Smooth muscle cell (in vitro differentiated cells): ENCODE results near the gene DLL4. TPM values are rescaled to one million over a fixed set of nuclear protein-coding genes. Genes with fewer than 3 reads are reported as not detected.

Source experiments
- DNase-seq: peaks from one replicate; lab custom pipeline; 2025; ENCODE audit not compliant: unreplicated experiment; lab: John Stamatoyannopoulos, UW
- H2AFZ ChIP-seq: fragments of 200-600 bp; sonication (generic); 2 replicates; pipeline ENCODE4 v1.6.0; 2016; ENCODE audit warnings: antibody characterized with exemption, low read depth, mild to moderate bottlenecking
- H3F3A ChIP-seq: fragments of 200-600 bp; sonication (generic); 2 replicates; pipeline ENCODE4 v1.6.0; 2017; ENCODE audit warnings: antibody characterized with exemption, low read depth
- H3K27ac ChIP-seq: fragments of 200-600 bp; sonication (generic); 2 replicates; pipeline ENCODE4 v1.5.1; 2016; ENCODE audit warnings: low read depth, mild to moderate bottlenecking
- H3K27me3 ChIP-seq: fragments of 200-600 bp; sonication (generic); 2 replicates; pipeline ENCODE4 v1.6.1; 2016; ENCODE audit warnings: low read depth, mild to moderate bottlenecking
- H3K36me3 ChIP-seq: fragments of 200-600 bp; sonication (generic); 2 replicates; pipeline ENCODE4 v1.5.1; 2016; ENCODE audit warnings: low read depth
- H3K4me1 ChIP-seq: fragments of 200-600 bp; sonication (generic); 2 replicates; pipeline ENCODE4 v1.5.1; 2016; ENCODE audit warnings: low read depth
- H3K4me2 ChIP-seq: fragments of 200-600 bp; sonication (generic); 2 replicates; pipeline ENCODE4 v1.6.0; 2016; ENCODE audit warnings: mild to moderate bottlenecking
- H3K4me3 ChIP-seq: fragments of 200-600 bp; sonication (generic); 2 replicates; pipeline ENCODE4 v1.5.1; 2016; ENCODE audit warnings: mild to moderate bottlenecking
- H3K79me2 ChIP-seq: fragments of 200-600 bp; sonication (generic); 2 replicates; pipeline ENCODE4 v1.6.0; 2016; ENCODE audit warnings: low read depth, mild to moderate bottlenecking
- H3K9ac ChIP-seq: fragments of 200-600 bp; sonication (generic); 2 replicates; pipeline ENCODE4 v1.6.0; 2016; ENCODE audit warnings: low read depth
- H3K9me3 ChIP-seq: fragments of 200-600 bp; sonication (generic); replicated peaks from 2 replicates; pipeline ENCODE4 v1.5.1; 2016; ENCODE audit warnings: low read depth
- H4K20me1 ChIP-seq: fragments of 200-600 bp; sonication (generic); 2 replicates; pipeline ENCODE4 v1.6.0; 2016; ENCODE audit warnings: low read depth
- WGBS: methylation state at CpG from one replicate; pipeline ENCODE4 v1.1.7; 2016; ENCODE audit warnings: low lambda C conversion rate; 5-methylcytosine and 5-hydroxymethylcytosine counted together
- polyA plus RNA-seq: library from polyadenylated mRNA; unstranded; fragments of >200 nt; fragmentation: Nextera tagmentation; extraction: Ambion mirVana; gene quantifications from 2 replicates; pipeline ENCODE4 v1.2.1, GENCODE V29; 2016
- total RNA-seq: library from RNA; depleted of rRNA; stranded (reverse); fragments of >200 nt; gene quantifications from 2 replicates; pipeline ENCODE4 v1.2.3, GENCODE V29; 2014
- TF ChIP-seq, protein P1 (sequence below): fragments of 200-600 bp; sonication (generic); IDR thresholded peaks from 2 replicates; pipeline ENCODE4 v1.5.1; 2017; ENCODE audit warnings: borderline replicate concordance, mild to moderate bottlenecking, antibody characterized with exemption; ENCODE audit not compliant: insufficient read depth, poor library complexity, severe bottlenecking

The DLL4 gene
- total and polyA plus RNA-seq, 2 experiments from 2014 or later, result not detected

DNA sequence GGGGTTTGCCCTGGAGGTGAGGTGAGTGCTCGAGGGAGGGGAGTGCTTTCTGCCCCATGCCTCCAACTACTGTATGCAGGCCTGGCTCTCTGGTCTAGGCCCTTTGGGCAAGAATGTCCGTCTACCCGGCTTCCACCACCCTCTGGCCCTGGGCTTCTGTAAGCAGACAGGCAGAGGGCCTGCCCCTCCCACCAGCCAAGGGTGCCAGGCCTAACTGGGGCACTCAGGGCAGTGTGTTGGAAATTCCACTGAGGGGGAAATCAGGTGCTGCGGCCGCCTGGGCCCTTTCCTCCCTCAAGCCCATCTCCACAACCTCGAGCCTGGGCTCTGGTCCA is 9.4 kb downstream of the DLL4 start:
- Histone ChIP-seq H3K4me3 (no peak overlapping the region), H3K9me3 (no peaks in the 10 kb centered on the region), H2AFZ (no peak overlapping the region), H3F3A (peaks cover 8% of the 10 kb centered on the region), H3K4me1 (peaks cover 5% of the 10 kb centered on the region), H3K36me3 (no peaks in the 10 kb centered on the region), H3K9ac (no peak overlapping the region), H4K20me1 (no peaks in the 10 kb centered on the region), H3K27me3 (peaks cover 9% of the 10 kb centered on the region), H3K79me2 (no peaks in the 10 kb centered on the region), H3K27ac (no peak overlapping the region), H3K4me2 (no peak overlapping the region)
- WGBS, result 96% methylated on average over 6 of the region's 6 CpGs
- TF ChIP-seq, protein P1, sequence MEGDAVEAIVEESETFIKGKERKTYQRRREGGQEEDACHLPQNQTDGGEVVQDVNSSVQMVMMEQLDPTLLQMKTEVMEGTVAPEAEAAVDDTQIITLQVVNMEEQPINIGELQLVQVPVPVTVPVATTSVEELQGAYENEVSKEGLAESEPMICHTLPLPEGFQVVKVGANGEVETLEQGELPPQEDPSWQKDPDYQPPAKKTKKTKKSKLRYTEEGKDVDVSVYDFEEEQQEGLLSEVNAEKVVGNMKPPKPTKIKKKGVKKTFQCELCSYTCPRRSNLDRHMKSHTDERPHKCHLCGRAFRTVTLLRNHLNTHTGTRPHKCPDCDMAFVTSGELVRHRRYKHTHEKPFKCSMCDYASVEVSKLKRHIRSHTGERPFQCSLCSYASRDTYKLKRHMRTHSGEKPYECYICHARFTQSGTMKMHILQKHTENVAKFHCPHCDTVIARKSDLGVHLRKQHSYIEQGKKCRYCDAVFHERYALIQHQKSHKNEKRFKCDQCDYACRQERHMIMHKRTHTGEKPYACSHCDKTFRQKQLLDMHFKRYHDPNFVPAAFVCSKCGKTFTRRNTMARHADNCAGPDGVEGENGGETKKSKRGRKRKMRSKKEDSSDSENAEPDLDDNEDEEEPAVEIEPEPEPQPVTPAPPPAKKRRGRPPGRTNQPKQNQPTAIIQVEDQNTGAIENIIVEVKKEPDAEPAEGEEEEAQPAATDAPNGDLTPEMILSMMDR, result no peak
- DNase-seq, result no peak

DNA sequence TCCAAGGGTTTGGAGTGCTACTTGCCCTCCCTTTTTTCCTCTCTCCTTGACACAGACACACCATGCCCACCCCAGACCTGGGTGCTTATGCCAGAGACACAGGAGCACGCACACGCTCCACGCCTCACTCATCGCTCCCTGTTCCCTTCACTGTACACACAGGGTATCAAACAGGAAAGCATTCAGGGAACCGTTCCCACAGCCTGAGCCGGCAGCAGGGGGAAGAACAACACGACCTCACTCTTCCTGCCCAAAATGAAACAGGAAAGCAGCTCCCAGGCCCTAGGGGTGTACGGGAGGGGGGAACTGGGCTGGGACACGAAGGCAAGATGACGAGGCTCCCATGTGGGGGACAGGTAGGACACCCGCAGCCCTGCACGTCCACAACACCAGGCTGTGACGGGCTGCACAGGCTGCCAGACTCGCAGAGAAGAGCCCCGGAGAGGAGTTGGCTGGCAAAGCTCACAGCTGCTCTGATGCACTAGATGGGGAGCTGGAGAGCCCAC is 11.2 kb downstream of the DLL4 start:
- H3K9ac ChIP-seq, result no peak overlapping the region
- DNase-seq, result no peak
- WGBS, result 80% methylated on average over 15 of the region's 15 CpGs
- no peak overlapping the region for H3K4me3 ChIP-seq
- no peaks in the 10 kb centered on the region for H4K20me1 ChIP-seq
- peaks cover 8% of the 10 kb centered on the region for H3F3A ChIP-seq
- TF ChIP-seq, protein P1, result no peak
- peaks cover 5% of the 10 kb centered on the region for H3K4me1 ChIP-seq
- no peak overlapping the region for H3K27ac ChIP-seq
- no peaks in the 10 kb centered on the region for H3K27me3 ChIP-seq
- H3K36me3 ChIP-seq, result no peaks in the 10 kb centered on the region
- H2AFZ ChIP-seq, result no peak overlapping the region
- no peaks in the 10 kb centered on the region for H3K79me2 ChIP-seq
- H3K9me3 ChIP-seq, result no peaks in the 10 kb centered on the region
- H3K4me2 ChIP-seq, result no peak overlapping the region

DNA sequence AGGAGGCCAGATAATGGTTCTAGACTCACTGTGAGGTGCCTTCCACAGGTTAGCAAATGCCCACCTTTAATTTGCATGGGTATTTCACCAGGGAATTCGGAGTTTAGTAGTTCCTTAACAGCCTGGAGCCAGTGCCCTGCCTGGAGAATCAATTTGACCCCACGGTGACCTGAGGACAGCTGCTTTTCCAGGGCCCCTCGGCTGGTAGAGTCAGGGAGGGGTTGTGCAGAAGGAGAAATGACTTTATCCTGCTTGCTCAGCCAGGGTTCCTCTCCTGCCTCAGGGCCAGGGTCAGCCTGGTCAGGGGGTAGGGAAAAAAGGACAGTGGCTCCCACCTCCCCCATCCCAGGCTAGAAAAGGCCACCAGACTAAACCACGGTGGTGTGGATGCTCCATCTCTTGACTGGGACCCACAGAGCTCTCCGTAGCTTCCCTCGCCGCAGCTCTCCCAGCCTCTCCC is 12.0 kb downstream of the DLL4 start:
- H3K27me3 ChIP-seq, result no peaks in the 10 kb centered on the region
- peaks cover 5% of the 10 kb centered on the region for H3K4me1 ChIP-seq
- no peak for DNase-seq
- no peaks in the 10 kb centered on the region for H3K36me3 ChIP-seq
- peak overlapping the region; percentile 66 for H3K27ac ChIP-seq
- no peaks in the 10 kb centered on the region for H3K9me3 ChIP-seq
- peak overlapping the region; percentile 91 for H2AFZ ChIP-seq
- peaks cover 8% of the 10 kb centered on the region for H3F3A ChIP-seq
- WGBS, result 19% methylated on average over 7 of the region's 7 CpGs
- H3K4me2 ChIP-seq, result peak overlapping the region; percentile 88
- peak overlapping the region; percentile 67 for H3K4me3 ChIP-seq
- H4K20me1 ChIP-seq, result no peaks in the 10 kb centered on the region
- no peaks in the 10 kb centered on the region for H3K79me2 ChIP-seq
- TF ChIP-seq, protein P1, result no peak
- no peak overlapping the region for H3K9ac ChIP-seq

DNA sequence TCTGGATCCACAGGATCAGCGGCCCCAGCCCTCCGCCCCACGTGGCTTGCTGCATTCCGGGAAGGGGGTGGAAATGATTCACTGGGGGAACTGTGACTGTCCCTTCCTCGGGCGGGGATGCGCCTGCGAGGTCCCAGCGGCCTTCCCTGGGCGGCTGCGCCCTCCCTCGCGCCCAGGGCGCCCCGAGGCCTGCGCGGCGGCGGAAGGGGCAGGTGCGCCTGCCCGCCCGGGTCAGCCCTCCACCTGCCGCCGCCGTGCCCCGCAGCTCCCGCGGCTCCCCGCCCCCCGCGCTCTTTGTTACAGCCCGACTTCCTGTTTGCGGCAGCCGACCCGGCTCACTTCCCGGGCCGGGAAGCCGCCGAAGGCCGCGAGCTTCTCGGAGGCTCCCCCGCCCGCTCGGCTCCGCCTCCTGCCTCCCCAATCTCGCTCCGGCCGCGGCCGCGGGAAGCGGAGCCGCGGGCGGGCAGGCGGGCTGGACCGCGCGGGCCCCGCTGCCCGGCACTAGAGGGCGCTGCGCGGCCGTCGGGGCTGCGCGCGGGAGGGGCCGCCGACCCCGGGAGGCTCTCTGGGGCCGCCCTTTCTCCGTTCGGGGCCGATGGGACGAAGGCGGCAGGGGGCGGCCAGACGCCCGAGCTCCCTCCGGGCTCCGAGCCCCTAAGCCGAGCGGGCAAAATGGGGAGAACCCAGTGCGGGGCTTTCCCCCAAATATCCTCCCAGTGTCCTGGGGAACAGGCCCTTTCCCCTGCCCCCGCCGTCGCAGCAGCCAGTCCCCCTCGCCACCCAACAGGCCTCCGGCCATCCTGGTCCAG is 12.6 kb downstream of the DLL4 start:
- peaks cover 8% of the 10 kb centered on the region for H3F3A ChIP-seq
- TF ChIP-seq, protein P1, result peak; percentile 47
- peak; percentile 70 for DNase-seq
- H3K9me3 ChIP-seq, result no peaks in the 10 kb centered on the region
- WGBS, result 5% methylated on average over 35 of the region's 92 CpGs
- H3K27ac ChIP-seq, result peak overlapping the region; percentile 66
- no peaks in the 10 kb centered on the region for H4K20me1 ChIP-seq
- peak overlapping the region; percentile 67 for H3K4me3 ChIP-seq
- no peaks in the 10 kb centered on the region for H3K27me3 ChIP-seq
- H3K4me2 ChIP-seq, result peak overlapping the region; percentile 88
- H3K9ac ChIP-seq, result peak overlapping the region; percentile 31
- peaks cover 5% of the 10 kb centered on the region for H3K4me1 ChIP-seq
- peak overlapping the region; percentile 91 for H2AFZ ChIP-seq
- no peaks in the 10 kb centered on the region for H3K79me2 ChIP-seq
- no peaks in the 10 kb centered on the region for H3K36me3 ChIP-seq
